Measurements from ENCODE around the gene NIT2.
"Not testable (repeated sequence)": the region's sequence is repeated elsewhere in the genome, so short reads cannot be mapped to it uniquely, and the experiment has no call there.

The NIT2 gene

GRCh38 chr3:100334488-100335351, at the start of gene NIT2:
Gene NIT2, plus strand, starts transcription at chr3:100334757. Its CDS starts 35 bp downstream, at chr3:100334792.
- peak; percentile 90 for DNase-seq (ENCODE audit: low spot score)

GRCh38 chr3:100288288-100288894, 46.2 kb upstream of the NIT2 start:
- DNase-seq (ENCODE audit: low spot score): no peak

- peak; percentile 27 for DNase-seq (ENCODE audit: low spot score)
These were observed 45.2 kb upstream of the NIT2 start for GRCh38 chr3:100289339-100289738.

GRCh38 chr3:100295089-100295488, 39.5 kb upstream of the NIT2 start:
- no peak for DNase-seq (ENCODE audit: low spot score)

- DNase-seq (ENCODE audit: low spot score): no peak
These were observed 36.8 kb upstream of the NIT2 start for GRCh38 chr3:100297784-100298183.

GRCh38 chr3:100299016-100299415, 35.5 kb upstream of the NIT2 start:
- no peak for DNase-seq (ENCODE audit: low spot score)

GRCh38 chr3:100306695-100307094, 27.9 kb upstream of the NIT2 start:
- no peak for DNase-seq (ENCODE audit: low spot score)

- no peak for DNase-seq (ENCODE audit: low spot score)
These were observed 24.1 kb upstream of the NIT2 start for GRCh38 chr3:100310355-100310965.

GRCh38 chr3:100311011-100311410, 23.5 kb upstream of the NIT2 start:
- DNase-seq (ENCODE audit: low spot score): no peak

- peak; percentile 59 for DNase-seq (ENCODE audit: low spot score)
These were observed 17.9 kb upstream of the NIT2 start for GRCh38 chr3:100316641-100317069.

GRCh38 chr3:100317912-100318311, 16.6 kb upstream of the NIT2 start:
- no peak for DNase-seq (ENCODE audit: low spot score)

- DNase-seq (ENCODE audit: low spot score): no peak
These were observed 14.6 kb upstream of the NIT2 start for GRCh38 chr3:100319951-100320350.

GRCh38 chr3:100324044-100324443, 10.5 kb upstream of the NIT2 start:
- no peak for DNase-seq (ENCODE audit: low spot score)

GRCh38 chr3:100325827-100326226, 8.7 kb upstream of the NIT2 start:
- DNase-seq (ENCODE audit: low spot score): no peak

- DNase-seq (ENCODE audit: low spot score): not testable (repeated sequence)
These were observed 7.2 kb upstream of the NIT2 start for GRCh38 chr3:100327377-100327776.

GRCh38 chr3:100329800-100330489, 4.6 kb upstream of the NIT2 start:
- DNase-seq (ENCODE audit: low spot score): no peak

GRCh38 chr3:100330651-100331050, 3.9 kb upstream of the NIT2 start:
- DNase-seq (ENCODE audit: low spot score): no peak

GRCh38 chr3:100331660-100332059, 2.9 kb upstream of the NIT2 start:
- no peak for DNase-seq (ENCODE audit: low spot score)

GRCh38 chr3:100333051-100333450, 1.5 kb upstream of the NIT2 start:
- DNase-seq (ENCODE audit: low spot score): no peak

GRCh38 chr3:100333970-100334487, 528 bp upstream of the NIT2 start:
- DNase-seq (ENCODE audit: low spot score): no peak

- DNase-seq (ENCODE audit: low spot score): no peak
These were observed 877 bp downstream of the NIT2 start for GRCh38 chr3:100335434-100335833.

- DNase-seq (ENCODE audit: low spot score): not testable (repeated sequence)
These were observed 1.7 kb downstream of the NIT2 start for GRCh38 chr3:100336229-100336628.
